ENCODE data around the gene SLC6A11. TPM values are rescaled to one million over a fixed set of nuclear protein-coding genes. Genes with fewer than 3 reads are reported as not detected.

The SLC6A11 gene
- total RNA-seq, 1 experiment from 2014 or later, result not detected

DNA sequence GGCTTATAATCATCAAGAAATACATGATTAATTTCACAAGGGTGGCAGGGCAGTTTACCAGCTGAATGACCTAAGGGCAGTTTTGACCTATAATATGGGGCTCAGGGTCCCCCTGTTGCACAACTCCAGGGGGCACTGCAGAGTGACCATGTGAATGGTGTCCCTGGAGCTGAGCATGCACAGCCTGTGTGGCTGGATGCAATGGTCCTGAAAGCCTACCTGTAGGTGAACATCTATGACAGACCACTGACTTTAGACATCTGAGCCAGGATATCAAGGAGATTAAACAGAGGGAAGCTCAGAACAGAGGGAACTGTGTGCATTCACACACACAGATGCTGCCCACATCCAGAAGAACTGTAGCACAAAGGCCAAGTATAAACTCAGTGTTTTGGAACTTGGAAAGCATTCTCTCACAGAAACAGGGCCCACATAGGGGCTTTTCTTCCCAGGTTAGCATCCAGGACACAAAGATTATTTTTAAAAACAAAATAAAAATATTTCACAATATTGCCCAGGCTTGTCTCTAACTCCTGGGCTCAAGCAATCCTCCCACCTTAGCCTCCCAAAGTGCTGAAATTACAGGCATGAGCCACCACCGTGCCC is 7.8 kb upstream of the SLC6A11 start:
- peaks cover 74% of the 10 kb centered on the region for H3K27me3 Mint-ChIP-seq (ENCODE audit: unreplicated experiment)
- CTCF ChIA-PET, result interaction anchor here (0.5 to 0.7 kb wide), 2 partner anchors 73 to 292 kb away, joined by 3 to 4 read pairs; no protein-coding TSS in a partner anchor
- BruUV-seq (replicated peaks), result no TSS peak
- H3K9me3 Mint-ChIP-seq (ENCODE audit: low read depth, unreplicated experiment), result no peaks in the 10 kb centered on the region
- intact Hi-C loops (cut with micrococcal nuclease; ENCODE audit: unreplicated experiment), result no loop called here
- H3K36me3 Mint-ChIP-seq (ENCODE audit: insufficient read depth, unreplicated experiment), result no peaks in the 10 kb centered on the region
- no peak overlapping the region for H3K4me3 Mint-ChIP-seq (ENCODE audit: low read depth, unreplicated experiment)
- H3K4me1 Mint-ChIP-seq (ENCODE audit: low read depth, unreplicated experiment), result peaks cover 12% of the 10 kb centered on the region
- no peak for DNase-seq
- TF ChIP-seq, protein P1, sequence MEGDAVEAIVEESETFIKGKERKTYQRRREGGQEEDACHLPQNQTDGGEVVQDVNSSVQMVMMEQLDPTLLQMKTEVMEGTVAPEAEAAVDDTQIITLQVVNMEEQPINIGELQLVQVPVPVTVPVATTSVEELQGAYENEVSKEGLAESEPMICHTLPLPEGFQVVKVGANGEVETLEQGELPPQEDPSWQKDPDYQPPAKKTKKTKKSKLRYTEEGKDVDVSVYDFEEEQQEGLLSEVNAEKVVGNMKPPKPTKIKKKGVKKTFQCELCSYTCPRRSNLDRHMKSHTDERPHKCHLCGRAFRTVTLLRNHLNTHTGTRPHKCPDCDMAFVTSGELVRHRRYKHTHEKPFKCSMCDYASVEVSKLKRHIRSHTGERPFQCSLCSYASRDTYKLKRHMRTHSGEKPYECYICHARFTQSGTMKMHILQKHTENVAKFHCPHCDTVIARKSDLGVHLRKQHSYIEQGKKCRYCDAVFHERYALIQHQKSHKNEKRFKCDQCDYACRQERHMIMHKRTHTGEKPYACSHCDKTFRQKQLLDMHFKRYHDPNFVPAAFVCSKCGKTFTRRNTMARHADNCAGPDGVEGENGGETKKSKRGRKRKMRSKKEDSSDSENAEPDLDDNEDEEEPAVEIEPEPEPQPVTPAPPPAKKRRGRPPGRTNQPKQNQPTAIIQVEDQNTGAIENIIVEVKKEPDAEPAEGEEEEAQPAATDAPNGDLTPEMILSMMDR (IDR thresholded peaks at IDR 0.05; ENCODE audit: unreplicated experiment), result no peak
- no peak overlapping the region for H3K27ac Mint-ChIP-seq (ENCODE audit: unreplicated experiment)

DNA sequence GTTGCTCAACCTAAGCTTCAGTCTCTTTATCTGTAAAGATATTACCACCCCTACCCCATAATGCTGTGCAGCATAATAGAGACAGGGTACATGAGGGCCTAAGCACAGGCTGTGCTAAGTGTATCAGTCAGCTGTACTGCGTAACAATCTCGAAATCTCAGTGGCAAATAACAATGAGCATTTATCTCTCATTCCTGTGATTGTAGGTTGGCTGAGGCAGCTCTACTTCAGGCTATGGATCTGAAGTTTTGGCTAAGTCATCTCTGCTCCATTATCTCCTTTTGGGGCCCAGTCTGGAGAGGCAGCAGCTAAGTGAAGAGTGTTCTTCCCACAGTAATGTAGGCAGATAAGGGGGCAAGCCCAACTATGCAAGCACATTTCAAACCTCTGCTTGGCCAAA is 7.1 kb upstream of the SLC6A11 start:
- Mint-ChIP-seq H3K4me1 (ENCODE audit: low read depth, unreplicated experiment) (peaks cover 8% of the 10 kb centered on the region), H3K36me3 (ENCODE audit: insufficient read depth, unreplicated experiment) (no peaks in the 10 kb centered on the region), H3K9me3 (ENCODE audit: low read depth, unreplicated experiment) (no peaks in the 10 kb centered on the region), H3K4me3 (ENCODE audit: low read depth, unreplicated experiment) (no peak overlapping the region), H3K27ac (ENCODE audit: unreplicated experiment) (no peak overlapping the region), H3K27me3 (ENCODE audit: unreplicated experiment) (peaks cover 77% of the 10 kb centered on the region)
- TF ChIP-seq, protein P1 (IDR thresholded peaks at IDR 0.05; ENCODE audit: unreplicated experiment), result no peak
- no peak for DNase-seq
- BruUV-seq (replicated peaks), result no TSS peak
- CTCF ChIA-PET, result interaction anchor here (0.5 kb wide), 1 partner anchor 292 kb away, joined by 4 read pairs; no protein-coding TSS in a partner anchor
- intact Hi-C loops (cut with micrococcal nuclease; ENCODE audit: unreplicated experiment), result no loop called here

DNA sequence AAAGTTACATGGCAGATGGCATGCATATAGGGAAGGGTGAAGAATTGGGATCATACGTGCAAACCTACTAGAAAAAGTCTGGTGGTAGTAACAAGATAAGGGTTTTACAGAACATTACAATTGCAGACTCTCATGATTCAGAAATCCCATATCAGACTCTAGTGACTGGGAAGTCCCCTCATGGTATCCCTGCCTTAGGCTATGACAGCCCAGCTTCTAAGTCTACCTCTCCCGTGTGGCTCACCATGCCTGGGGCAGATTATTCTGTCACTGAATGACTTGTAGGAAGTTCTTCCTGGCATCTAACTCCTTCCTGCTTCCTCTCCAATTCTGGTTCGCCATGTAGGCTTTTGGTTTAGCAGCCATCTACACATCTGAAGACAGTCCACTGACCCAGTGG is 5.7 kb upstream of the SLC6A11 start:
- Mint-ChIP-seq H3K36me3 (ENCODE audit: insufficient read depth, unreplicated experiment) (no peaks in the 10 kb centered on the region), H3K4me1 (ENCODE audit: low read depth, unreplicated experiment) (no peaks in the 10 kb centered on the region), H3K4me3 (ENCODE audit: low read depth, unreplicated experiment) (no peak overlapping the region), H3K9me3 (ENCODE audit: low read depth, unreplicated experiment) (no peaks in the 10 kb centered on the region), H3K27ac (ENCODE audit: unreplicated experiment) (no peak overlapping the region), H3K27me3 (ENCODE audit: unreplicated experiment) (peaks cover 79% of the 10 kb centered on the region)
- TF ChIP-seq, protein P1 (IDR thresholded peaks at IDR 0.05; ENCODE audit: unreplicated experiment), result no peak
- BruUV-seq (replicated peaks), result no TSS peak
- intact Hi-C loops (cut with micrococcal nuclease; ENCODE audit: unreplicated experiment), result no loop called here
- CTCF ChIA-PET, result no interaction called here
- DNase-seq, result no peak

DNA sequence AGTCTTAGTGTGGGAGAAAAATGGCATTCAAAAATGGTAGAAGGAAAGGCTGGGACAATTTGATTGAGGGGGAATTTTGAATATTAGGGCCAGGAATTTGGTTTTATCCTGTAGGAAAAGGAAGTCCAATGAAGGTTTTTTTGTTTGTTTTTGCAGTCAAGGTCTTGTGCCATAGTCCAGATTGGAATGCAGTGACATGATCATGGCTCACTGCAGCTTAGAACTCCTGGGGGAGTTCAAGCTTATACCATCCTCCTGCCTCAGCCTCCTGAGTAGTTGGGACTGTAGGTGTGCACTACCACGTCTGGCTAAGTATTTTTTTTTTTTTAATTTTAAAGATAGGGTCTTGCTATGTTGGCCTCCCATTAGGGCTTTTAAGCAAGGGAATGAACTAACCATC is 2.6 kb upstream of the SLC6A11 start:
- CTCF ChIA-PET, result no interaction called here
- no peak overlapping the region for H3K4me3 Mint-ChIP-seq (ENCODE audit: low read depth, unreplicated experiment)
- H3K27ac Mint-ChIP-seq (ENCODE audit: unreplicated experiment), result no peak overlapping the region
- no peak for DNase-seq
- BruUV-seq (replicated peaks), result no TSS peak
- TF ChIP-seq, protein P1 (IDR thresholded peaks at IDR 0.05; ENCODE audit: unreplicated experiment), result no peak
- no peaks in the 10 kb centered on the region for H3K4me1 Mint-ChIP-seq (ENCODE audit: low read depth, unreplicated experiment)
- intact Hi-C loops (cut with micrococcal nuclease; ENCODE audit: unreplicated experiment), result no loop called here
- H3K36me3 Mint-ChIP-seq (ENCODE audit: insufficient read depth, unreplicated experiment), result no peaks in the 10 kb centered on the region
- H3K27me3 Mint-ChIP-seq (ENCODE audit: unreplicated experiment), result peaks cover 59% of the 10 kb centered on the region
- H3K9me3 Mint-ChIP-seq (ENCODE audit: low read depth, unreplicated experiment), result no peaks in the 10 kb centered on the region

Data from Calu3 (cell line).